Kidney epithelial cell (primary cell): ENCODE data around the gene TRMU. TPM values are rescaled to one million over a fixed set of nuclear protein-coding genes. Genes with fewer than 3 reads are reported as not detected.
"Not testable (repeated sequence)": the region's sequence is repeated elsewhere in the genome, so short reads cannot be mapped to it uniquely, and the experiment has no call there.

Experiments
- DNase-seq: peaks from one replicate; pipeline ENCODE4 v3.0.0-alpha.2; 2010; ENCODE audit warnings: low read depth
- H3K27me3 ChIP-seq: 2 replicates; pipeline ENCODE4 v1.6.0; 2011; ENCODE audit warnings: low read length; ENCODE audit not compliant: control insufficient read depth, insufficient read depth
- H3K36me3 ChIP-seq: 2 replicates; pipeline ENCODE4 v1.5.1; 2011; ENCODE audit warnings: low read length; ENCODE audit not compliant: control insufficient read depth, insufficient read depth
- H3K4me3 ChIP-seq: 2 replicates; pipeline ENCODE4 v1.5.1; 2011; ENCODE audit warnings: low read depth, mild to moderate bottlenecking, control low read depth, low read length
- total RNA-seq: library from RNA; depleted of rRNA; stranded (reverse); fragments of >200 nt; gene quantifications from 2 replicates; pipeline ENCODE4 v1.2.3, GENCODE V29; 2015
- TF ChIP-seq, protein P1 (sequence below): IDR thresholded peaks from 2 replicates; pipeline ENCODE4 v1.5.1; 2011; ENCODE audit warnings: mild to moderate bottlenecking, moderate library complexity, low read length, control low read depth, inconsistent platforms; ENCODE audit not compliant: insufficient read depth, poor library complexity, severe bottlenecking

TRMU gene
- total RNA-seq, 1 donor from 2014 or later, result 20.8 TPM

DNA sequence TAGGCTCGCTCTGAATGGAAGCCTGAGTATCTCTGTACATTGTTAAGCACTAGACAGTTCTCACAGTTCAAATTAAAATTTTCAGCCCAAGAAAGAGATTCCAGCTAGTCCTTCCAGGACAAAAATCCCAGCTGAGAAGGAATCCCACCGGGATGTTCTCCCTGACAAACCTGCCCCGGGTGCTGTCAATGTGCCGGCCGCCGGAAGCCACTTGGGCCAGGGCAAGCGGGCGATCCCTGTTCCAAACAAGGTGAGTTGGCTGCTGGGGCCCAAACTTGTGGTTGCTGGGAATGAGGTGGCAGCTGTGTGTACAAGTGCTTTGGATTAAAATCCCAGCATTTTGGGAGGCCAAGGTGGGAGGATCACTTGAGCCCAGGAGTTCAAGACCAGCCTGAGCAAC, 23.5 kb upstream of the TRMU start:
- Histone ChIP-seq H3K27me3 (no peaks in the 10 kb centered on the region), H3K36me3 (no peaks in the 10 kb centered on the region), H3K4me3 (no peak overlapping the region)
- DNase-seq, result no peak
- TF ChIP-seq, protein P1, sequence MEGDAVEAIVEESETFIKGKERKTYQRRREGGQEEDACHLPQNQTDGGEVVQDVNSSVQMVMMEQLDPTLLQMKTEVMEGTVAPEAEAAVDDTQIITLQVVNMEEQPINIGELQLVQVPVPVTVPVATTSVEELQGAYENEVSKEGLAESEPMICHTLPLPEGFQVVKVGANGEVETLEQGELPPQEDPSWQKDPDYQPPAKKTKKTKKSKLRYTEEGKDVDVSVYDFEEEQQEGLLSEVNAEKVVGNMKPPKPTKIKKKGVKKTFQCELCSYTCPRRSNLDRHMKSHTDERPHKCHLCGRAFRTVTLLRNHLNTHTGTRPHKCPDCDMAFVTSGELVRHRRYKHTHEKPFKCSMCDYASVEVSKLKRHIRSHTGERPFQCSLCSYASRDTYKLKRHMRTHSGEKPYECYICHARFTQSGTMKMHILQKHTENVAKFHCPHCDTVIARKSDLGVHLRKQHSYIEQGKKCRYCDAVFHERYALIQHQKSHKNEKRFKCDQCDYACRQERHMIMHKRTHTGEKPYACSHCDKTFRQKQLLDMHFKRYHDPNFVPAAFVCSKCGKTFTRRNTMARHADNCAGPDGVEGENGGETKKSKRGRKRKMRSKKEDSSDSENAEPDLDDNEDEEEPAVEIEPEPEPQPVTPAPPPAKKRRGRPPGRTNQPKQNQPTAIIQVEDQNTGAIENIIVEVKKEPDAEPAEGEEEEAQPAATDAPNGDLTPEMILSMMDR, result no peak

DNA sequence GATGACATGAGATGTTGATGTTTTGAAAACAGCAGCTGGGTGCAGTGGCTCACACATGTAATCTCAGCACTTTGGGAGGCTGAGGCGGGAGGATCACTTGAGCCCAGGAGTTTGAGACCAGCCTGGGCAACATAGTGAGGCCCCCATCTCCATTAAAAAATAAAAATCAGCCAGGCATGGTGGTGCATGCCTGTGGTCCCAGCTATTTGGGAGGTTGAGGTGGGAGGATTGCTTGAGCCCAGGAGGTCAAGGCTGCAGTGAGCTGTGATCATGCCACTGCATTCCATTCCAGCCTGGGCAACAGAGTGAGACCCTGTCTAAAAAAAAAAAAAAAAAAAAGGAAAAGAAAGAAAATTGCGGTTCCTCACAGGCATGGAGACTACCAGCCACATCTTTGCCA, 22.7 kb upstream of the TRMU start:
- H3K4me3 ChIP-seq, H3K27me3 ChIP-seq, DNase-seq, H3K36me3 ChIP-seq: not testable (repeated sequence)

DNA sequence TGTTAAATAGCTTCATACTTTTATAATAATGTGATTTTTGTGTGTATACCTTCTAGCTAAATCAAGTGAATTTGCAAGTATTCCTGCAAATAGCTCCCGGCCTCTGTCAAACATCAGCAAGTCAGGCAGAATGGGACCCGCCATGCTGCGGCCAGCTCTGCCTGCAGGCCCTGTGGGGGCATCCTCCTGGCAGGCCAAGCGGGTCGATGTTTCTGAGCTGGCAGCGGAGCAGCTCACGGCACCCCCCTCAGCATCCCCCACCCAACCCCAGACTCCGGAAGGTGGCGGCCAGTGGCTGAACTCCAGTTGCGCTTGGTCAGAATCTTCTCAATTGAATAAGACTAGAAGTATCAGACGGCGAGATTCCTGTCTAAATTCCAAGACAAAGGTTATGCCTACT, 19.5 kb upstream of the TRMU start:
- TF ChIP-seq, protein P1, result no peak
- no peaks in the 10 kb centered on the region for H3K36me3 ChIP-seq
- no peaks in the 10 kb centered on the region for H3K27me3 ChIP-seq
- H3K4me3 ChIP-seq, result no peak overlapping the region
- no peak for DNase-seq

DNA sequence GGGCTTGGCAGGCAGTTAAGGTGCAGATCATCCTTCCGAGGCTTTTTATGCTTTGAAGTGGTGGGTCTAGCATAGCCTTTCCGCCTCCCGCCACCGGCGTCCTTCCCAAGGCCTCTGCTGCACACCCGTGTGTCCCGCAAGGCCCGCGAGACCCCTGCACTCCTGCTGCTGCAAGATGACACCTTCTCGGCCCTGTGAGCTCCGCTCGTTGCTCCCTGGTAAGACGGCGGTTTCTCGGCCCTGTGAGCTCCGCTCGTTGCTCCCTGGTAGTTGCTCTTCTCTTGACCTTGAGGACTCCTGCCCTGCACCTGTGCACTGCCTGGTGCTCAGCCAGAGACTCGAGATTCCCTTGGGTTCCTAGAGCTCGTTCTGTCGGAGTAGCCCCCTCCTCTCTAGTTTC, 17.9 kb upstream of the TRMU start:
- Histone ChIP-seq H3K36me3 (peaks cover 1% of the 10 kb centered on the region), H3K4me3 (no peak overlapping the region), H3K27me3 (no peaks in the 10 kb centered on the region)
- no peak for DNase-seq
- TF ChIP-seq, protein P1, result no peak

DNA sequence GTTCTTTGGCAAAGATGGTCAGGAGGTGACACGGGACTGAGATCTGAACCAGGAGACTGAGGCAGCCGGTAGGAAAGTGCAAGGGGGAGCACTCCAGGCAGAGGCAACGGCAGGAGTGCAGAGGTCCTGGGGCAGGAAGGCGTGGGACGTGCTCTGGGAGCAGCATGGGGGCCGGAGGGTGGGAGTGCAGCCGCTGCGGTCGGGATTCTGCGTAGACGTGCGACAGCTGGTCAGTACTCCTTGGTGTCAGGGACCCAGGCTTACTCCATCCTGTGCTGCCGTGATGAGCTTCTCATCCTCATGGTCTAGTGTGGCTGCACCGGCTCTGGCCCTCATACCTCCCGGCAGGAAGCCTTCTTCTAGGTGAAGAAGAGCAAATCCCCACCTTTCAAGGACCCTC, 16.9 kb upstream of the TRMU start:
- Histone ChIP-seq H3K4me3 (no peak overlapping the region), H3K36me3 (peaks cover 1% of the 10 kb centered on the region), H3K27me3 (no peaks in the 10 kb centered on the region)
- no peak for DNase-seq
- TF ChIP-seq, protein P1, result no peak

DNA sequence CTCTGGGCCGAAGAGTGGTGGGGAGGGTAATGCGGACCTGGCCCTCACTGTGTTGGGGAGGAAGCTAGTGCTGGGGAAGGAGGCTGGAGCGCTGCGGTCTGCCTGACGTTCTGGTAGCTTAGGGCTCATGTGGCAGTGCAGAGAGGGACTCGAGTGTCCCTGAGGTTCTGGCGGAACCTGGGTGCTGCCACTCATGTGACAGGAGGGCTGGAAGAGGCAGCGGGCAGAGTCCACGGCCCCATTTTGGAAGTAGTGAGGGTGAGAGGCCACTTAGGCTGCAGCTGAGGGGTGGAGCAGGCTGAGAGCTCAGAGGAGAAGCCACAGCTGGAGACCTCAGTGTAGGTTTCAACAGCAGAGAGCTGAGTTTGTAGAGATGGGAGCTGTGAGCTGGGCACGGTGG, 16.2 kb upstream of the TRMU start:
- no peaks in the 10 kb centered on the region for H3K27me3 ChIP-seq
- no peak for DNase-seq
- H3K36me3 ChIP-seq, result peaks cover 1% of the 10 kb centered on the region
- TF ChIP-seq, protein P1, result no peak
- H3K4me3 ChIP-seq, result no peak overlapping the region

DNA sequence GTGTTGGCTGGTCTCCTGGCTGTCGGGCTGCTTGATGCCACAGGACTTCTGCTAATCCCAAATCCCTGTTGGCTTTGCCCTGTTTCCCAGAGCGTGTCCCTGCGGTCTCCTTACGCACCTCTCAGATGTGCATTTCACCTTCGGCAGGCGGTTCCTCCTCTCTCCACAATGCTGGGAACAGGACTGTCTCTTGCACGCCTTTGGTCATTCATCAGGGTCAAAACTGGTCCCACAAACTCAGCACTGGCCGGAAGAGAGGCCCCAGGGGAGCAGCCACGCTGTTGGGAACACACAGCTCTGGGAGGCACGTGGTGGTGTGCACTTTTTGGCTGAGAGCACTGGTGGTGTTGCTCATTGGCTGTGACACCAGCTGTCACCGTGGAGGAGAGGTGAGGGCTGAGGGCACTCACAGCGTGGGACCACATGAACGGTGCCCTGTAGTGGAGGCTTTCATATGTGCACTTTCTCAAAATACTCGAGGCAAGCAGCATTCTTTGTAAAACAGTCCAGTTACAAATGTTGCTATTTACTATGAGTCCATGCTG, 15.3 kb upstream of the TRMU start:
- peaks cover 1% of the 10 kb centered on the region for H3K36me3 ChIP-seq
- no peak for DNase-seq
- TF ChIP-seq, protein P1, result no peak
- H3K4me3 ChIP-seq, result no peak overlapping the region
- H3K27me3 ChIP-seq, result no peaks in the 10 kb centered on the region
